ENCODE results near the gene EMC10.
A peak's percentile ranks its signal among the peaks of the same experiment; 100 is the strongest.

The EMC10 gene

DNA sequence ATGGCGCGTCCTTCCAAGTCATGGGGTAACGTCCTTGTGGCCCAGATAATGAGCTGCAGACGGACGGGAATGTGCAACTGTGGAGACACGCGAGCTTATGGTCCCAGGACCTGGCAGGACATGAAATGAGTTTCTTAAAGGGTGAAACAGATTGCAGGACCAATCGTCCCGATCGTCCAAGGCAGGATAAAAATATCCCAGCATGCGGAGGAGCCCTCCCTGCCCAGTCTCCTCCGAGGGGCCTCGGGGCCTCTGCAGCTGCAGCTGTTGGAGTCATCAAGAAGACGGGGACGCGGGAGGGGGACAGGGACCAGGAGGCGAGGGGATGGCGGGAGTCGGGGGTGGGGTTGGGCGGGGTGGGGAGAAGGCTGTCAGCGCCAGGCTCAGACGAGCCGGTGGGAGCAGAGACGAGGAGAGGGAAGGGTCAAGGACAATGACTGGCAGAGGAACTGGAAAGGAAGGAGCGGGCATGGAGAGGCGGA lies 14.7 kb downstream of the EMC10 start:
- no peak overlapping the region for H3K4ac ChIP-seq (ENCODE audit: low read depth in 1 of 2, low read length in 2 of 2)
- H2BK12ac ChIP-seq (ENCODE audit: low read length in 2 of 2): no peak overlapping the region
- no peak overlapping the region for H4K8ac ChIP-seq (ENCODE audit: low read length)
- H3K4me1 ChIP-seq (ENCODE audit: control insufficient read depth, insufficient read depth, low read depth, low read length): peaks cover 2% of the 10 kb centered on the region
- peaks cover 0 to 11% of the 10 kb centered on the region in 2 experiments for H3K36me3 ChIP-seq (ENCODE audit: control insufficient read depth in 1 of 2, insufficient read depth in 2 of 2, low read depth in 1 of 2, low read length in 2 of 2)
- H3K79me1 ChIP-seq (replicated peaks; ENCODE audit: low read length, poor library complexity, severe bottlenecking): peaks cover 1% of the 10 kb centered on the region
- H3K9me3 ChIP-seq (ENCODE audit: control insufficient read depth, low read length): peaks cover 7% of the 10 kb centered on the region
- no peak overlapping the region for H3K4me2 ChIP-seq (ENCODE audit: low read length, poor library complexity, severe bottlenecking)
- no peak overlapping the region for H3K4me3 ChIP-seq (ENCODE audit: insufficient read depth in 1 of 2, low read depth in 1 of 2, low read length in 2 of 2)
- DNase-seq: no peak
- 69% methylated on average over 26 of the region's 26 CpGs for WGBS
- no peak overlapping the region for H3K23ac ChIP-seq (ENCODE audit: low read length in 2 of 2)
- H3K18ac ChIP-seq (ENCODE audit: low read depth in 1 of 2, low read length in 2 of 2): no peak overlapping the region
- no peak overlapping the region for H2BK5ac ChIP-seq (ENCODE audit: low read depth, low read length, poor library complexity, severe bottlenecking)
- no peak overlapping the region for H4K91ac ChIP-seq (ENCODE audit: low read length)
- no peak overlapping the region for H2BK15ac ChIP-seq (ENCODE audit: low read depth, poor library complexity, severe bottlenecking)
- no peak overlapping the region for H2BK120ac ChIP-seq (ENCODE audit: low read depth, low read length)
- no peak overlapping the region for H3K9ac ChIP-seq (ENCODE audit: low read length)
- H3K27ac ChIP-seq (ENCODE audit: low read length, poor library complexity, severe bottlenecking): no peak overlapping the region
- no peak overlapping the region for H2AK5ac ChIP-seq (ENCODE audit: low read length, severe bottlenecking)
- H3K27me3 ChIP-seq (ENCODE audit: control insufficient read depth in 1 of 2, insufficient read depth in 1 of 2, low read length in 2 of 2): peaks cover 17 to 70% of the 10 kb centered on the region in 2 experiments
- no peak overlapping the region for H3K14ac ChIP-seq (ENCODE audit: low read length in 2 of 2)
- no peak overlapping the region for H2AFZ ChIP-seq (ENCODE audit: low read depth, low read length)

DNA sequence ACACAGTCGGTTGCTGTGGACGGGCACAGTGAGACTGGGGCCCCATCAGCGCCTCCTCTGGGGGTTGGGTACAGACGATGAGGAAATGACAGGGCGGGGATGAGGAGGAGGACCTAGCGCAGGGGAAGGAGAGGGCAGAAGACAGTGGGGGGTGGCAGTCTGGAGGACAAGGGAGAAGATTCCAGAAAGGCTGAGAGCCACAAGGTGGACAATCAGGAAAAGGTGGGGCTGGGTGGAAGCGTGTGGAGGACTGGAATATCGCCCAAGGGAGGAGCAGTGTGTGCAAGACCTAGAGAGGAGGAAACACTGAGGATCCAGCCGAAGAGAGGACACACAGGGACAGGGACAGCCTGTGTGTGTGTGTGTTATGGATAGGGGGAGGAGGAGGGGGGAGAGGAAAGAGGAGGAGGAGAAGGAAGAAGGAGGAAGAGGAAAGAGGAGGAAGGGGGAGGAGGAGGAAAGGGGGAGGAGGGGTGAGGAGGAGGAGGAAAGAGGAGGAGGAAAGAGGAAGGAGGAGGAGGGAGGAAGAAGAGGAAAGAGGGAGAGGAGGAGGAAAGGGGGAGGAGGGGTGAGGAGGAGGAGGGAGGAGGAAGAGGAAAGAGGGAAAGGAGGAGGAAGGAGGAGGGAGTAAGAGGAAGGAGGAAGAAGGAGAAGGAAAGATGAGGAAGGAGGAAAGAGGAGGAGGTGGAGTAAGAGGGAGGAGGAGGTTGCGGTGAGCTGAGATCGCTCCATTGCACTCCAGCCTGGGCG lies 16.2 kb downstream of the EMC10 start:
- peaks cover 12 to 78% of the 10 kb centered on the region in 2 experiments for H3K27me3 ChIP-seq (ENCODE audit: control insufficient read depth in 1 of 2, insufficient read depth in 1 of 2, low read length in 2 of 2)
- no peak overlapping the region for H2BK5ac ChIP-seq (ENCODE audit: low read depth, low read length, poor library complexity, severe bottlenecking)
- H3K4me2 ChIP-seq (ENCODE audit: low read length, poor library complexity, severe bottlenecking): no peak overlapping the region
- no peak overlapping the region for H2AK5ac ChIP-seq (ENCODE audit: low read length, severe bottlenecking)
- H4K8ac ChIP-seq (ENCODE audit: low read length): no peak overlapping the region
- H3K4me3 ChIP-seq (ENCODE audit: insufficient read depth in 1 of 2, low read depth in 1 of 2, low read length in 2 of 2): no peak overlapping the region
- H2BK15ac ChIP-seq (ENCODE audit: low read depth, poor library complexity, severe bottlenecking): no peak overlapping the region
- WGBS: 17% methylated on average over 9 of the region's 12 CpGs
- DNase-seq: peak; percentile 17
- H2BK12ac ChIP-seq (ENCODE audit: low read length in 2 of 2): no peak overlapping the region
- no peak overlapping the region for H3K27ac ChIP-seq (ENCODE audit: low read length, poor library complexity, severe bottlenecking)
- peaks cover 2% of the 10 kb centered on the region for H3K4me1 ChIP-seq (ENCODE audit: control insufficient read depth, insufficient read depth, low read depth, low read length)
- H3K4ac ChIP-seq (ENCODE audit: low read depth in 1 of 2, low read length in 2 of 2): no peak overlapping the region
- peaks cover 2% of the 10 kb centered on the region for H3K9me3 ChIP-seq (ENCODE audit: control insufficient read depth, low read length)
- peaks cover 0 to 14% of the 10 kb centered on the region in 2 experiments for H3K36me3 ChIP-seq (ENCODE audit: control insufficient read depth in 1 of 2, insufficient read depth in 2 of 2, low read depth in 1 of 2, low read length in 2 of 2)
- H2BK120ac ChIP-seq (ENCODE audit: low read depth, low read length): no peak overlapping the region
- no peak overlapping the region for H3K18ac ChIP-seq (ENCODE audit: low read depth in 1 of 2, low read length in 2 of 2)
- H3K9ac ChIP-seq (ENCODE audit: low read length): no peak overlapping the region
- H3K79me1 ChIP-seq (replicated peaks; ENCODE audit: low read length, poor library complexity, severe bottlenecking): peaks cover 1% of the 10 kb centered on the region
- no peak overlapping the region for H3K14ac ChIP-seq (ENCODE audit: low read length in 2 of 2)
- no peak overlapping the region for H2AFZ ChIP-seq (ENCODE audit: low read depth, low read length)
- no peak overlapping the region for H3K23ac ChIP-seq (ENCODE audit: low read length in 2 of 2)
- no peak overlapping the region for H4K91ac ChIP-seq (ENCODE audit: low read length)

DNA sequence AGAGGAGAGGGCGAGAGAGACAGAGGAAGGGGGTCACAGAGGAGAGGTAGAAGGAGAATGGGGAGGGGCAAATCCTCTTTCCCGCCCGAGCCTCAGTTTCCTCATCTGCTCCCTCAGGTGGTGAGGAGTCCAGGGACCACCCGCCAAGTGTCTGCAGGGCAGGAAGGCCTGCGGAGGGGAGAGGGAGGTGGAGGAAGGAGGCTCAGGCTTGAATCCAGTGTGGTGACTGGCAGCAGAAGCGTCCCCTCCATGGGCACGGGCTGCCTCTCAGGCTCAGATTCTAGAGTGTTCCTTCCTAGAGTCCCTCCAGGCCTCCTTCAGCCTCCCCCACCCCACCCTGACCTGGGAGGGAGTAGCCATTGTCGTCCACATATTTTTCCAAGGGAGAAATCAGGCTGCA lies 16.9 kb downstream of the EMC10 start:
- Histone ChIP-seq H3K4me1 (ENCODE audit: control insufficient read depth, insufficient read depth, low read depth, low read length) (peaks cover 2% of the 10 kb centered on the region), H2AFZ (ENCODE audit: low read depth, low read length) (no peak overlapping the region), H2BK120ac (ENCODE audit: low read depth, low read length) (no peak overlapping the region), H3K36me3 (ENCODE audit: control insufficient read depth in 1 of 2, insufficient read depth in 2 of 2, low read depth in 1 of 2, low read length in 2 of 2) (peaks cover 0 to 14% of the 10 kb centered on the region in 2 experiments), H2AK5ac (ENCODE audit: low read length, severe bottlenecking) (no peak overlapping the region), H4K91ac (ENCODE audit: low read length) (no peak overlapping the region), H3K27me3 (ENCODE audit: control insufficient read depth in 1 of 2, insufficient read depth in 1 of 2, low read length in 2 of 2) (peaks cover 14 to 81% of the 10 kb centered on the region in 2 experiments), H2BK5ac (ENCODE audit: low read depth, low read length, poor library complexity, severe bottlenecking) (no peak overlapping the region), H2BK15ac (ENCODE audit: low read depth, poor library complexity, severe bottlenecking) (no peak overlapping the region), H3K4ac (ENCODE audit: low read depth in 1 of 2, low read length in 2 of 2) (no peak overlapping the region), H3K9me3 (ENCODE audit: control insufficient read depth, low read length) (peaks cover 2% of the 10 kb centered on the region), H3K4me2 (ENCODE audit: low read length, poor library complexity, severe bottlenecking) (no peak overlapping the region), H3K14ac (ENCODE audit: low read length in 2 of 2) (no peak overlapping the region), H4K8ac (ENCODE audit: low read length) (no peak overlapping the region), H3K23ac (ENCODE audit: low read length in 2 of 2) (no peak overlapping the region), H3K9ac (ENCODE audit: low read length) (no peak overlapping the region), H3K27ac (ENCODE audit: low read length, poor library complexity, severe bottlenecking) (no peak overlapping the region), H3K79me1 (replicated peaks; ENCODE audit: low read length, poor library complexity, severe bottlenecking) (peaks cover 1% of the 10 kb centered on the region), H3K18ac (ENCODE audit: low read depth in 1 of 2, low read length in 2 of 2) (no peak overlapping the region), H2BK12ac (ENCODE audit: low read length in 2 of 2) (no peak overlapping the region), H3K4me3 (ENCODE audit: insufficient read depth in 1 of 2, low read depth in 1 of 2, low read length in 2 of 2) (no peak overlapping the region)
- no peak for DNase-seq
- WGBS: 59% methylated on average over 8 of the region's 8 CpGs

DNA sequence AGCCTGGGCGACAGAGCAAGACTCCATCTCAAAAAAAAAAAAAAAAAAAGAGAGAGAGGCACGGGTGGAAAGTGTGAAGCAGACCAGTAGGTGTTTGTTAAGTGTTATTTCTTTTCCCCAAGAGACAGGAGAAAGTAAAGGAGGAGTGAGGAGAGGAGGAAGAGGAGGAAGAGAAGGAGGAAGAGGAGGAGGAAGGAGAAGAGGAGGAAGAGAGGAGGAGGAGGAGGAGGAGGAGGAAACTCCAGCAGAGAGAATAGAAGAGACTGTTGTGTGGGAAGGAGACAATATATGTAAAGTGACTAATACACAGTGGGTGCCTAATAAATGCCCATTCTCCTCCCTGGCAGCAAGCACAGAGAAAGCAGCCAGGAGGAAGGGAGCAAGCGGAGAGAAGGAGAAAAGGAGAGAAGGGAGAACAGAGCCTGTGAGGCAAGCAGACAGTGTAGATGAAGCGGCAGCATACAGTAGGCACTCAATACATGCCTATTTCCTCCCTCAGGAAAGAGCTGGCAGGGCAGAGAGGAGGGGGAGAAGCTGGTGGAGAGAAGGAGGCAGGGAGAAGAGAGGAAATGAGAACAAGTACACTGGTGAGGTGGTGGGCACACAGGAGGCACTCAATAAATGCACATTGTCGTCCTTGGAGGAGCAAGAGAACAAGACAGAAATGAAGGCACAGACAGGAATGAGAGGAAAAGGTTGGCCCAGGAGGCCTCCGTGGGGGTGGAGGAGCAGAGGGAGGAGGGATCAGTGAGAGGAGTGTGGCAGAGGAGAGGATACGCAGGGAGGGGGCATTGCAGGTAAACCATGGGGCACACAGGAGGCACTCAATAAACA lies 18.1 kb downstream of the EMC10 start:
- 66% methylated on average over 6 of the region's 7 CpGs for WGBS
- H3K9me3 ChIP-seq (ENCODE audit: control insufficient read depth, low read length): peaks cover 2% of the 10 kb centered on the region

More for the DNA sequence above, 18.1 kb downstream of the EMC10 start:
- Histone ChIP-seq H3K4me3 (ENCODE audit: insufficient read depth in 1 of 2, low read depth in 1 of 2, low read length in 2 of 2) (no peak overlapping the region), H2BK5ac (ENCODE audit: low read depth, low read length, poor library complexity, severe bottlenecking) (no peak overlapping the region), H4K8ac (ENCODE audit: low read length) (no peak overlapping the region), H3K9ac (ENCODE audit: low read length) (no peak overlapping the region), H3K27me3 (ENCODE audit: control insufficient read depth in 1 of 2, insufficient read depth in 1 of 2, low read length in 2 of 2) (peaks cover 16 to 81% of the 10 kb centered on the region in 2 experiments), H3K27ac (ENCODE audit: low read length, poor library complexity, severe bottlenecking) (no peak overlapping the region), H3K4me2 (ENCODE audit: low read length, poor library complexity, severe bottlenecking) (no peak overlapping the region), H4K91ac (ENCODE audit: low read length) (no peak overlapping the region), H3K4ac (ENCODE audit: low read depth in 1 of 2, low read length in 2 of 2) (no peak overlapping the region), H3K14ac (ENCODE audit: low read length in 2 of 2) (no peak overlapping the region), H2AFZ (ENCODE audit: low read depth, low read length) (no peak overlapping the region), H2BK15ac (ENCODE audit: low read depth, poor library complexity, severe bottlenecking) (no peak overlapping the region), H3K4me1 (ENCODE audit: control insufficient read depth, insufficient read depth, low read depth, low read length) (no peaks in the 10 kb centered on the region), H3K18ac (ENCODE audit: low read depth in 1 of 2, low read length in 2 of 2) (no peak overlapping the region), H2BK120ac (ENCODE audit: low read depth, low read length) (no peak overlapping the region), H2BK12ac (ENCODE audit: low read length in 2 of 2) (no peak overlapping the region), H3K36me3 (ENCODE audit: control insufficient read depth in 1 of 2, insufficient read depth in 2 of 2, low read depth in 1 of 2, low read length in 2 of 2) (peaks cover 0 to 13% of the 10 kb centered on the region in 2 experiments), H3K79me1 (replicated peaks; ENCODE audit: low read length, poor library complexity, severe bottlenecking) (peaks cover 1% of the 10 kb centered on the region), H3K23ac (ENCODE audit: low read length in 2 of 2) (no peak overlapping the region), H2AK5ac (ENCODE audit: low read length, severe bottlenecking) (no peak overlapping the region)
- DNase-seq: no peak
